GM19193 (cell line): ENCODE measurements around the gene MYO15B.

Source experiments
- POLR2A ChIP-seq: IDR thresholded peaks from 4 replicates; pipeline ENCODE4 v1.6.1; 2011; ENCODE audit not compliant: insufficient read depth, insufficient read length; ENCODE audit errors: extremely low read depth

MYO15B gene

GRCh38 chr17:75589012-75589918 lies 1.7 kb downstream of the MYO15B start:
- no peak for TF ChIP-seq POLR2A

GRCh38 chr17:75589919-75590303 lies 2.3 kb downstream of the MYO15B start:
- no peak for TF ChIP-seq POLR2A

DNA sequence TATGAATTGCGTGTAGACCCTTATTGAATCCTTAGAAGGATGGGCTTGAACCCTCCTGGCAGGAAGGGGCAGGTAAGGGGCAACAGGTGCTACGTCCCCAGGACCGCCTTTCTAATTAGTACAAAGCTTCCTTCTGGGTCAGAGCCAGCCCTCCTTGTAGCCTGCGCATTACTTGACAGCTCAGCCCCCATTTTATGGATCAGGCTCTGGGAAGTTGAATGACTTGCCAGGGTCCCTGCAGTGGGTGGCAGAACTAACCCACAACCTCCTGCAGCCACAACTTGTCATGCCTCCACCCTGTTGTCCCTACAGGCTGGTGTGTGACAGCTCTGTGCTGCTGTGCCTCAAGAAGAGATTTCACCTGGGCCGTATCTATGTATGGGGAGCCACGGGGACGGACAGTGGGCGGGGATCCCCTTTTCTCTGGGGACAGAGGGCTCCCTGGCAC lies 2.7 kb downstream of the MYO15B start:
- TF ChIP-seq POLR2A = no peak

GRCh38 chr17:75590849-75591721 lies 3.5 kb downstream of the MYO15B start:
- TF ChIP-seq POLR2A = no peak

GRCh38 chr17:75591722-75592302 lies 4.2 kb downstream of the MYO15B start:
- no peak for TF ChIP-seq POLR2A

DNA sequence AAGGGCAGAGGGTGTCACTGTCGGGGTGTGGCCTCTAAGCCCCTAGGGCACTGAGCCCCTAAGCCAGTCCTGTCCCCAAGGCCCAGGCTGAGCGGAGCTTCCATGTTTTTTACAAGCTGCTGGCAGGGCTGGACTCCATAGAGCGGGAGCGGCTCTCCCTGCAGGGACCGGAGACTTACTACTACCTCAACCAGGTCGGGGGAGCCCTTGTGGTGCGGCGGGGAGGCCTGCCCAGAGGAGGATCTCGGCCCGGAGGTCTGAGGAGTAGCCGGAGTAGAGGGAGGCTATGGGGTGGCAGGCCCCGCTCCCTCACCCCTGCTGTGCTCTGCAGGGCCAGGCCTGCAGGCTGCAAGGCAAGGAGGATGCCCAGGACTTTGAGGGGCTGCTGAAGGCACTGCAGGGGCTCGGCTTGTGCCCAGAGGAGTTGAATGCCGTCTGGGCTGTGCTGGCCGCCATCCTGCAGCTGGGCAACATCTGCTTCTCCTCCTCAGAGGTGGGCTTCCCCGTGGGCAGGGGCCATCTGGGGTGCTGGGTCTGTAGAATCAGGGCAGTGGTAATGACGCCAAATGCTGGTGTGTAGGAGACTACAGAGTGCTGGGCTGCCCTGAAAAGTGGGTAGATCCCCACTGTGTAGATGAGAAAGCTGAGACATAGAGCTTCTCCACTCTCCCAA lies 4.9 kb downstream of the MYO15B start:
- no peak for TF ChIP-seq POLR2A

GRCh38 chr17:75594499-75595283 lies 7.1 kb downstream of the MYO15B start:
- TF ChIP-seq POLR2A = no peak

- TF ChIP-seq POLR2A = no peak
These were observed 7.8 kb downstream of the MYO15B start for GRCh38 chr17:75595284-75595919.

DNA sequence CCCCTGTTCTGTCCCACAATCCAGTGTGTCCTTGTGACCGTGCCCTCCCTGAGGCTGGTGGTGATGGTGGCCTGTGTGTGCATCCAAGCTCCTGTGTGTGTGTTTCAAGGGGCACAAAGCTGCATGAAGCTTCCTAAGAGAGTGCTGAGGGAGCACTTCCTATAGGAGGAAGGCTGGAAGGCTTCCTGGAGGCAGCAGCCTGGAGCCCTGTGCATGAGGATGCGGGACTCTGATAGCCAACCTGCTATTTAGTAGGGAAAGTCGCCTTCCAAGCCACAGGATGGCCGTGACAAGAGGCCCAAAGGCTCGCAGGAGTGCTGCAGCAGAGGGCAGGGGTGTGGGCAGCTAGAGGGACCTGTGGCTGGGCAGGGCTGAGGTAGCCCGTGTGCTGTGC lies 8.3 kb downstream of the MYO15B start:
- no peak for TF ChIP-seq POLR2A

- TF ChIP-seq POLR2A = no peak
These were observed 8.9 kb downstream of the MYO15B start for GRCh38 chr17:75596320-75597087.

DNA sequence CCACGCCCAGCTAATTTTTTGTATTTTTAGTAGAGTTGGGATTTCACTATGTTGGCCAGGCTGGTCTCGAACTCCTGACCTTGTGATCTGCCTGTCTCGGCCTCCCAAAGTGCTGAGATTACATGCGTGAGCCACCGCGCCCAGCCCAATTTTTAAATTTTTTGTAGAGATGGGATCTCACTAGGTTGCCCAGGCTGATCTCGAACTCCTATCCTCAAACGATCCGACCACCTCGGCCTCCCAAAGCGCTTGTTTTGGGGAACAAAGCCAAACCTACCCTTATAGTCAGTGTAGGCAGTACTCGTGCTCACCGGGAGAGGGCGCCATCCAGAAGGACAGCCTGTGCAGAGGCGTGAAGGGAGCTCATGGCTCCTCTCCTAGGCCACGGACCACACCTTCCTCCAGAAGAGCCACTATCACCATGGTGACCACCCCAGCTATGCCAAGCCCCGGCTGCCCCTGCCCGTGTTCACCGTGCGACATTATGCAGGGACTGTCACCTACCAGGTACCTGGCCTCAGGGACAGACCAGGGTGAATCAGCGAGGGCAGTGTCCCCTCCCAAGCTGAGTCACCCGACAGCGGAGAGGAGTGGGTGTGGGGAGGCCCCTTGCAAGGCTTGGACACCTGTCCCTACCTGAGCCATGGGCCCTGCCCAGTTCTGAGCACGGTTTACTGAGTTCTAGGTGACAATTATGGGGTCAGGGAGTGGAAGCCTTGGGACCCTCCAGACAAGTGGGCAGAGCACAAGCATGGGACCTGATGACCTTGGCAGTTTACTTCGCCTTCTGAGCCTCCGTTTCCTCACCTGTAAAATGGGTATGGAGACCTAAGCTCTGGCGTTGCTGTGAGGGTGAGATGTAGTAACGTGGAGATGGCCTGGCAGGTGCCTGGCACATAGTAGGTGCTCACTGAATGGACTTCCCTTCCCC lies 13.7 kb downstream of the MYO15B start:
- TF ChIP-seq POLR2A = no peak

DNA sequence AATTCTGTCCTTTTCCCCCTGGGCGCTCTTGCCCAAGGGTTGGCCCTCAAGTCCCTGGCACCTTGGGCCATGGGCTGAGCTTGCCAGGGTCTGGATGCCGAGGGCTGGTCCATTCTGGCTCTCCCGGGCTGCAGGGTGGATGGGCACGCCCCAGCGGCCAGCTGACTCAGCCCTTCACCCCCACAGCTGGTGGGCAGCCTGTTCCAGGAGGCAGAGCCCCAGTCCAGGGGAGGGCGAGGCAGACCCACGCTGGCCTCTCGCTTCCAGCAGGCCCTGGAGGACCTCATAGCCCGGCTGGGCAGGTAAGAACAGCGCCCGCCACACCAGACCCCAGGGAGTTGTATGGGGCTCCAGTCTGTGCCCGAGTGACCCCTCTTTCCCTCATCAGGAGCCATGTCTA lies 15.0 kb downstream of the MYO15B start:
- no peak for TF ChIP-seq POLR2A

GRCh38 chr17:75603123-75603522 lies 15.5 kb downstream of the MYO15B start:
- no peak for TF ChIP-seq POLR2A
